ENCODE results near the gene NT5DC4. TPM values are rescaled to one million over a fixed set of nuclear protein-coding genes. Genes with fewer than 3 reads are reported as not detected.

Gene NT5DC4
- total and polyA plus RNA-seq, 2 of the 4 experiments (the other 2 are of a cell fraction), result not detected

- Histone ChIP-seq H3K4me1 (ENCODE audit: control insufficient read depth, insufficient read depth, low read length) (peaks cover 3% of the 10 kb centered on the region), H4K20me1 (ENCODE audit: insufficient read depth, low read length) (no peaks in the 10 kb centered on the region), H3K9me3 (ENCODE audit: control insufficient read depth, insufficient read depth, low read length) (no peaks in the 10 kb centered on the region), H2BK20ac (ENCODE audit: low read depth, low read length) (no peak overlapping the region), H2AK9ac (replicated peaks; ENCODE audit: low read depth, low read length, poor library complexity) (no peak overlapping the region), H2AFZ (replicated peaks; ENCODE audit: low read length, poor library complexity) (no peak overlapping the region), H4K8ac (ENCODE audit: low read depth in 2 of 2, low read length in 2 of 2) (no peak overlapping the region), H3K23ac (ENCODE audit: low read depth, low read length) (peak overlapping the region; percentile 2; the same call in 1 of the 2 replicates), H3K9ac (ENCODE audit: low read depth, low read length) (no peak overlapping the region), H3K79me1 (ENCODE audit: low read depth in 1 of 2, low read length in 2 of 2) (peaks cover 41 to 67% of the 10 kb centered on the region in 2 experiments), H3K14ac (replicated peaks; ENCODE audit: low read depth, low read length) (no peak overlapping the region), H3K4ac (ENCODE audit: low read depth, low read length) (no peak overlapping the region), H3K27ac (ENCODE audit: insufficient read depth, low read length) (no peak overlapping the region), H3K27me3 (ENCODE audit: control insufficient read depth, insufficient read depth, low read length) (no peaks in the 10 kb centered on the region), H2AK5ac (ENCODE audit: low read depth, low read length) (no peak overlapping the region), H3K36me3 (ENCODE audit: control insufficient read depth, insufficient read depth, low read length) (no peaks in the 10 kb centered on the region; the same call in 1 of the 2 replicates), H4K5ac (ENCODE audit: low read depth, low read length) (no peak overlapping the region), H3K4me3 (ENCODE audit: insufficient read depth, low read depth, low read length) (no peak overlapping the region), H2BK5ac (ENCODE audit: low read depth, low read length, poor library complexity, severe bottlenecking) (no peak overlapping the region), H3K9me1 (ENCODE audit: insufficient read depth, low read length) (no peaks in the 10 kb centered on the region), H2BK15ac (ENCODE audit: low read depth, low read length) (no peak overlapping the region), H4K91ac (ENCODE audit: insufficient read depth, low read depth, low read length) (no peak overlapping the region), H3K4me2 (ENCODE audit: low read depth, low read length) (no peak overlapping the region), H3K18ac (ENCODE audit: low read depth, low read length) (no peak overlapping the region), H3K56ac (ENCODE audit: extremely low read depth, insufficient read depth, low read length) (no peak overlapping the region), H2BK120ac (ENCODE audit: low read depth, low read length) (no peak overlapping the region)
- ChIA-PET POLR2A (ENCODE audit: unreplicated experiment) (no interaction called here), CTCF (interaction anchor here (1.1 to 1.9 kb wide), 2 partner anchors 11 to 182 kb away, joined by 3 to 7 read pairs; no protein-coding TSS in a partner anchor)
- BruUV-seq (replicated peaks), result no TSS peak
- in situ Hi-C loops (cut with MboI; ENCODE audit: low sequenced_read_pairs) (no loop called here), intact Hi-C loops (cut with micrococcal nuclease) (loop anchor here (5.0 kb wide), 1 partner anchor 122 kb away; no protein-coding TSS in a partner anchor), dilution Hi-C loops (cut with HindIII; ENCODE audit: low sequenced_read_pairs, unreplicated experiment) (no loop called here)
- ATAC-seq (ENCODE audit: low read depth) (no peak), DNase-seq (no peak)
- no CpG with 5 or more reads among the region's 1 CpG for WGBS, 2 experiments (ENCODE audit: extremely low coverage in 2 of 2, insufficient read length in 1 of 2)
- TF ChIP-seq ELK1 (IDR thresholded peaks at IDR 0.05; ENCODE audit: borderline replicate concordance, low read depth, low read length), result no peak
- no peak for TF ChIP-seq MXI1 (IDR thresholded peaks at IDR 0.05; ENCODE audit: borderline replicate concordance, low read depth, low read length)
- TF ChIP-seq USF2 (IDR thresholded peaks at IDR 0.05; ENCODE audit: low read depth, low read length), result no peak
- TF ChIP-seq POLR2A (IDR thresholded peaks at IDR 0.05; ENCODE audit: low read depth, low read length), result no peak
- no peak for TF ChIP-seq RCOR1 (IDR thresholded peaks at IDR 0.05; ENCODE audit: insufficient replicate concordance, low read length)
- TF ChIP-seq NFE2L2 (IDR thresholded peaks at IDR 0.05; ENCODE audit: low read depth, low read length), result no peak
- no peak for TF ChIP-seq CEBPB (IDR thresholded peaks at IDR 0.05; ENCODE audit: low read depth, low read length)
- TF ChIP-seq CHD1 (IDR thresholded peaks at IDR 0.05; ENCODE audit: low read depth, low read length), result no peak
- TF ChIP-seq FOS (IDR thresholded peaks at IDR 0.05; ENCODE audit: low read depth, low read length), result no peak
- no peak for TF ChIP-seq RAD21 (IDR thresholded peaks at IDR 0.05; ENCODE audit: low read length)
- no peak for TF ChIP-seq SMC3 (IDR thresholded peaks at IDR 0.05; ENCODE audit: low read depth, low read length)
- no peak for TF ChIP-seq CTCF (conservative IDR thresholded peaks at IDR 0.05; ENCODE audit: low read depth, low read length)
- no peak for TF ChIP-seq RFX5 (IDR thresholded peaks at IDR 0.05; ENCODE audit: low read depth, low read length)
- TF ChIP-seq MAFK (IDR thresholded peaks at IDR 0.05; ENCODE audit: low read depth, low read length), result no peak
- TF ChIP-seq BHLHE40 (IDR thresholded peaks at IDR 0.05; ENCODE audit: low read depth, low read length), result no peak
Measured at GRCh38 chr2:112760149-112760548, 39.3 kb downstream of the NT5DC4 start.

Measured in IMR-90 (cell line).